ENCODE data around the gene SSX2IP.
"Not testable (repeated sequence)": the region's sequence is repeated elsewhere in the genome, so short reads cannot be mapped to it uniquely, and the experiment has no call there.

SSX2IP gene

GRCh38 chr1:84690397-84691121 is at the start of gene SSX2IP:
SSX2IP (minus strand) TSS chr1:84690461; CDS start chr1:84671219, 19,242 bp downstream.
- DNase-seq, result peak; percentile 98

- DNase-seq, result no peak
Observed at GRCh38 chr1:84738237-84738636, 48.0 kb upstream of the SSX2IP start.

- DNase-seq, result no peak
Observed at GRCh38 chr1:84737590-84737989, 47.3 kb upstream of the SSX2IP start.

- DNase-seq, result no peak
Observed at GRCh38 chr1:84736944-84737343, 46.7 kb upstream of the SSX2IP start.

- DNase-seq, result no peak
Observed at GRCh38 chr1:84736445-84736844, 46.2 kb upstream of the SSX2IP start.

GRCh38 chr1:84735483-84735882 is 45.2 kb upstream of the SSX2IP start:
- DNase-seq, result peak; percentile 28

- no peak for DNase-seq
Observed at GRCh38 chr1:84732520-84732919, 42.3 kb upstream of the SSX2IP start.

GRCh38 chr1:84731519-84731918 is 41.3 kb upstream of the SSX2IP start:
- DNase-seq, result no peak

GRCh38 chr1:84727711-84728110 is 37.5 kb upstream of the SSX2IP start:
- not testable (repeated sequence) for DNase-seq

- peak; percentile 52 for DNase-seq
Observed at GRCh38 chr1:84726593-84727499, 36.6 kb upstream of the SSX2IP start.

GRCh38 chr1:84724128-84724860 is 34.0 kb upstream of the SSX2IP start:
- DNase-seq, result no peak

- no peak for DNase-seq
Observed at GRCh38 chr1:84722794-84723193, 32.5 kb upstream of the SSX2IP start.

- DNase-seq, result not testable (repeated sequence)
Observed at GRCh38 chr1:84721872-84722271, 31.6 kb upstream of the SSX2IP start.

- peak; percentile 70 for DNase-seq
Observed at GRCh38 chr1:84721152-84721551, 30.9 kb upstream of the SSX2IP start.

- DNase-seq, result no peak
Observed at GRCh38 chr1:84720221-84720780, 30.0 kb upstream of the SSX2IP start.

GRCh38 chr1:84719543-84720217 is 29.4 kb upstream of the SSX2IP start:
- no peak for DNase-seq

- no peak for DNase-seq
Observed at GRCh38 chr1:84715342-84716019, 25.2 kb upstream of the SSX2IP start.

GRCh38 chr1:84712276-84712874 is 22.1 kb upstream of the SSX2IP start:
- peak; percentile 60 for DNase-seq

- no peak for DNase-seq
Observed at GRCh38 chr1:84711869-84712268, 21.6 kb upstream of the SSX2IP start.

- no peak for DNase-seq
Observed at GRCh38 chr1:84711121-84711520, 20.9 kb upstream of the SSX2IP start.

- no peak for DNase-seq
Observed at GRCh38 chr1:84709131-84709530, 18.9 kb upstream of the SSX2IP start.
